HFF-Myc (cell line): Measurements from ENCODE around the gene RABL3.

Source experiments
- DNase-seq: peaks from one replicate; pipeline ENCODE4 v3.0.0-alpha.2; 2011; ENCODE audit warnings: low read depth; ENCODE audit errors: extremely low read depth
- H3K4me3 ChIP-seq: replicated peaks from 2 replicates; pipeline ENCODE4 v1.5.1; 2011; ENCODE audit warnings: low read depth, mild to moderate bottlenecking, control low read depth, low read length
- CTCF ChIP-seq: IDR thresholded peaks from 2 replicates; pipeline ENCODE4 v1.5.1; 2012; ENCODE audit warnings: mild to moderate bottlenecking, low read depth, low read length, control low read depth; ENCODE audit errors: missing control alignments

The RABL3 gene

GRCh38 chr3:120705884-120706582, 36.3 kb downstream of the RABL3 start:
- no peak for TF ChIP-seq CTCF
- DNase-seq, result no peak

GRCh38 chr3:120699333-120699732, 43.0 kb downstream of the RABL3 start:
- no peak overlapping the region for H3K4me3 ChIP-seq
- no peak for DNase-seq
- TF ChIP-seq CTCF, result no peak

More at GRCh38 chr3:120705884-120706582, 36.3 kb downstream of the RABL3 start:
- no peak overlapping the region for H3K4me3 ChIP-seq

- peak; percentile 29 for DNase-seq
- no peak for TF ChIP-seq CTCF
- no peak overlapping the region for H3K4me3 ChIP-seq
Observed at GRCh38 chr3:120693439-120694171, 48.7 kb downstream of the RABL3 start.

- no peak overlapping the region for H3K4me3 ChIP-seq
- no peak for TF ChIP-seq CTCF
- DNase-seq, result no peak
Observed at GRCh38 chr3:120689395-120689794, 52.9 kb downstream of the RABL3 start.

- TF ChIP-seq CTCF, result no peak
- no peak overlapping the region for H3K4me3 ChIP-seq
- DNase-seq, result no peak
Observed at GRCh38 chr3:120688121-120688520, 54.2 kb downstream of the RABL3 start.

GRCh38 chr3:120685411-120685810, 56.9 kb downstream of the RABL3 start:
- no peak overlapping the region for H3K4me3 ChIP-seq
- no peak for TF ChIP-seq CTCF
- DNase-seq, result no peak
